ENCODE data around the gene CFAP74.
"Not testable (repeated sequence)": the region's sequence is repeated elsewhere in the genome, so short reads cannot be mapped to it uniquely, and the experiment has no call there.

Gene CFAP74

GRCh38 chr1:1937061-1937460, 66.5 kb downstream of the CFAP74 start:
- H3K27me3 ChIP-seq (ENCODE audit: insufficient read depth, low read length), result no peaks in the 10 kb centered on the region
- no peak overlapping the region for H3K27ac ChIP-seq (ENCODE audit: low read length)
- H3K9me3 ChIP-seq (ENCODE audit: insufficient read depth, low read depth, low read length), result no peaks in the 10 kb centered on the region
- H3K4me3 ChIP-seq (ENCODE audit: low read length), result no peak overlapping the region
- H3K4me1 ChIP-seq (ENCODE audit: insufficient read depth, low read length), result no peaks in the 10 kb centered on the region
- no peak overlapping the region for H3K9ac ChIP-seq (ENCODE audit: low read depth, low read length)
- no peaks in the 10 kb centered on the region for H3K36me3 ChIP-seq (ENCODE audit: insufficient read depth, low read depth, low read length)

GRCh38 chr1:1934848-1935247, 68.7 kb downstream of the CFAP74 start:
- not testable (repeated sequence) for H3K27ac ChIP-seq (ENCODE audit: low read length)

GRCh38 chr1:1929639-1930545, 73.7 kb downstream of the CFAP74 start:
- H3K36me3 ChIP-seq (ENCODE audit: insufficient read depth, low read depth, low read length), result no peaks in the 10 kb centered on the region
- H3K27me3 ChIP-seq (ENCODE audit: insufficient read depth, low read length), result no peaks in the 10 kb centered on the region
- no peak overlapping the region for H3K9ac ChIP-seq (ENCODE audit: low read depth, low read length)
- no peak overlapping the region for H3K27ac ChIP-seq (ENCODE audit: low read length)
- no peak overlapping the region for H3K4me3 ChIP-seq (ENCODE audit: low read length)
- H3K4me1 ChIP-seq (ENCODE audit: insufficient read depth, low read length), result no peaks in the 10 kb centered on the region
- H3K9me3 ChIP-seq (ENCODE audit: insufficient read depth, low read depth, low read length), result no peaks in the 10 kb centered on the region

More at GRCh38 chr1:1934848-1935247, 68.7 kb downstream of the CFAP74 start:
- not testable (repeated sequence) for H3K4me1 ChIP-seq (ENCODE audit: insufficient read depth, low read length); H3K4me3 ChIP-seq (ENCODE audit: low read length); H3K9me3 ChIP-seq (ENCODE audit: insufficient read depth, low read depth, low read length); H3K36me3 ChIP-seq (ENCODE audit: insufficient read depth, low read depth, low read length); H3K27me3 ChIP-seq (ENCODE audit: insufficient read depth, low read length); H3K9ac ChIP-seq (ENCODE audit: low read depth, low read length)

GRCh38 chr1:1929102-1929638, 74.4 kb downstream of the CFAP74 start:
- Histone ChIP-seq H3K9me3 (ENCODE audit: insufficient read depth, low read depth, low read length) (no peaks in the 10 kb centered on the region), H3K27ac (ENCODE audit: low read length) (no peak overlapping the region), H3K4me1 (ENCODE audit: insufficient read depth, low read length) (no peaks in the 10 kb centered on the region), H3K27me3 (ENCODE audit: insufficient read depth, low read length) (no peaks in the 10 kb centered on the region), H3K4me3 (ENCODE audit: low read length) (no peak overlapping the region), H3K9ac (ENCODE audit: low read depth, low read length) (no peak overlapping the region), H3K36me3 (ENCODE audit: insufficient read depth, low read depth, low read length) (no peaks in the 10 kb centered on the region)

- no peak overlapping the region for H3K4me3 ChIP-seq (ENCODE audit: low read length)
- no peaks in the 10 kb centered on the region for H3K9me3 ChIP-seq (ENCODE audit: insufficient read depth, low read depth, low read length)
- H3K9ac ChIP-seq (ENCODE audit: low read depth, low read length), result no peak overlapping the region
- no peaks in the 10 kb centered on the region for H3K4me1 ChIP-seq (ENCODE audit: insufficient read depth, low read length)
- H3K36me3 ChIP-seq (ENCODE audit: insufficient read depth, low read depth, low read length), result no peaks in the 10 kb centered on the region
- H3K27me3 ChIP-seq (ENCODE audit: insufficient read depth, low read length), result no peaks in the 10 kb centered on the region
- H3K27ac ChIP-seq (ENCODE audit: low read length), result no peak overlapping the region
Observed at GRCh38 chr1:1928231-1929101, 75.1 kb downstream of the CFAP74 start.

GRCh38 chr1:1927751-1928150, 75.8 kb downstream of the CFAP74 start:
- Histone ChIP-seq H3K27ac (ENCODE audit: low read length) (no peak overlapping the region), H3K9me3 (ENCODE audit: insufficient read depth, low read depth, low read length) (no peaks in the 10 kb centered on the region), H3K9ac (ENCODE audit: low read depth, low read length) (no peak overlapping the region)

GRCh38 chr1:1926886-1927660, 76.5 kb downstream of the CFAP74 start:
- Histone ChIP-seq H3K36me3 (ENCODE audit: insufficient read depth, low read depth, low read length) (no peaks in the 10 kb centered on the region), H3K27me3 (ENCODE audit: insufficient read depth, low read length) (no peaks in the 10 kb centered on the region), H3K9me3 (ENCODE audit: insufficient read depth, low read depth, low read length) (no peaks in the 10 kb centered on the region), H3K9ac (ENCODE audit: low read depth, low read length) (no peak overlapping the region), H3K27ac (ENCODE audit: low read length) (no peak overlapping the region), H3K4me3 (ENCODE audit: low read length) (no peak overlapping the region), H3K4me1 (ENCODE audit: insufficient read depth, low read length) (no peaks in the 10 kb centered on the region)

More at GRCh38 chr1:1927751-1928150, 75.8 kb downstream of the CFAP74 start:
- Histone ChIP-seq H3K4me1 (ENCODE audit: insufficient read depth, low read length) (no peaks in the 10 kb centered on the region), H3K36me3 (ENCODE audit: insufficient read depth, low read depth, low read length) (no peaks in the 10 kb centered on the region), H3K4me3 (ENCODE audit: low read length) (no peak overlapping the region), H3K27me3 (ENCODE audit: insufficient read depth, low read length) (no peaks in the 10 kb centered on the region)

- H3K27ac ChIP-seq (ENCODE audit: low read length), result no peak overlapping the region
- no peaks in the 10 kb centered on the region for H3K4me1 ChIP-seq (ENCODE audit: insufficient read depth, low read length)
- no peaks in the 10 kb centered on the region for H3K9me3 ChIP-seq (ENCODE audit: insufficient read depth, low read depth, low read length)
- no peaks in the 10 kb centered on the region for H3K36me3 ChIP-seq (ENCODE audit: insufficient read depth, low read depth, low read length)
- no peak overlapping the region for H3K9ac ChIP-seq (ENCODE audit: low read depth, low read length)
- H3K4me3 ChIP-seq (ENCODE audit: low read length), result no peak overlapping the region
- no peaks in the 10 kb centered on the region for H3K27me3 ChIP-seq (ENCODE audit: insufficient read depth, low read length)
Observed at GRCh38 chr1:1926346-1926811, 77.2 kb downstream of the CFAP74 start.

- Histone ChIP-seq H3K4me3 (ENCODE audit: low read length) (no peak overlapping the region), H3K9me3 (ENCODE audit: insufficient read depth, low read depth, low read length) (no peaks in the 10 kb centered on the region), H3K9ac (ENCODE audit: low read depth, low read length) (no peak overlapping the region), H3K27me3 (ENCODE audit: insufficient read depth, low read length) (no peaks in the 10 kb centered on the region), H3K36me3 (ENCODE audit: insufficient read depth, low read depth, low read length) (no peaks in the 10 kb centered on the region), H3K4me1 (ENCODE audit: insufficient read depth, low read length) (no peaks in the 10 kb centered on the region), H3K27ac (ENCODE audit: low read length) (no peak overlapping the region)
Observed at GRCh38 chr1:1925437-1926345, 77.9 kb downstream of the CFAP74 start.

- Histone ChIP-seq H3K9me3 (ENCODE audit: insufficient read depth, low read depth, low read length) (no peaks in the 10 kb centered on the region), H3K27ac (ENCODE audit: low read length) (no peak overlapping the region), H3K9ac (ENCODE audit: low read depth, low read length) (no peak overlapping the region), H3K36me3 (ENCODE audit: insufficient read depth, low read depth, low read length) (no peaks in the 10 kb centered on the region), H3K4me1 (ENCODE audit: insufficient read depth, low read length) (peaks cover under 1% of the 10 kb centered on the region; the same call in 1 of the 2 replicates), H3K27me3 (ENCODE audit: insufficient read depth, low read length) (no peaks in the 10 kb centered on the region), H3K4me3 (ENCODE audit: low read length) (no peak overlapping the region)
Observed at GRCh38 chr1:1924849-1925248, 78.7 kb downstream of the CFAP74 start.
